HG02759 (cell line): ENCODE measurements around the gene MAP4.
"Not testable (repeated sequence)": the region's sequence is repeated elsewhere in the genome, so short reads cannot be mapped to it uniquely, and the experiment has no call there.

Experiments used
- ATAC-seq: cut with Tn5 transposase; IDR thresholded peaks from one replicate; pipeline ENCODE4 v1.9.1; 2021; ENCODE audit warnings: mild to moderate bottlenecking, moderate library complexity; ENCODE audit not compliant: unreplicated experiment

Gene MAP4

DNA sequence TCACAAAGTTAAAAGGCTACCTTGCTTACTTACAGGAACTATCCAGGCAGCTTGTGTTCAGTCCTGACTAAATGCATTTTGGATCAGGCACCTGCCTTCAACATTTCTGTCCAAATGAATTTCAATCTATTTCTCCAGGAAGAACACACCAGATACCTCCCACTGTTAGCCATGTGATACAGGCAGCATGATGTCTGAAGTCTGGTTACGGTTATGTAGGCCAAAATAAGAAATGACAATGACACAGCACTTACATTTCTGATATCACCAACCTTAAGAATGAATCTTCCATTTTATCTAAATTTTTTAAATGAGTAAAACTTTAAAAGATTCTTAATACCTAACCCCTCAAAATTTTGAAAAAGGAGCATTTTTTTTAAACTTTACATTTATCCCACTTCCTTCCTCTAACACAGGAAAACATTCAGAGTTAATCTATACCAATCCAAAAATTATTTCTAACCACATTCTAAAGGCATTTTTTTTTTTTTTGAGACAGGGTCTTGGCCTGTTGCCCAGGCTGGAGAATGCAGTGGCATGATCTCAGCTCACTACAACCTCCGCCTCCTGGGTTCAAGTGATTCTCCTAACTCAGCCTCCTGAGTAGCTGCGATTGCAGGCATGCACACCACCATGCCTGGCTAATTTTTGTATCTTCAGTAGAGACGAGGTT is at the start of gene MAP4:
Gene MAP4 (minus strand): TSS at position 116 of the 673 bp plus-strand sequence. CDS start 17,556 bp downstream, outside the sequence.
- ATAC-seq = no peak

- ATAC-seq = no peak
Measured at GRCh38 chr3:48065035-48065434, 48.8 kb upstream of the MAP4 start.

GRCh38 chr3:48064292-48064829 is 48.1 kb upstream of the MAP4 start:
- ATAC-seq = no peak

- ATAC-seq = not testable (repeated sequence)
Measured at GRCh38 chr3:48061586-48061985, 45.4 kb upstream of the MAP4 start.

DNA sequence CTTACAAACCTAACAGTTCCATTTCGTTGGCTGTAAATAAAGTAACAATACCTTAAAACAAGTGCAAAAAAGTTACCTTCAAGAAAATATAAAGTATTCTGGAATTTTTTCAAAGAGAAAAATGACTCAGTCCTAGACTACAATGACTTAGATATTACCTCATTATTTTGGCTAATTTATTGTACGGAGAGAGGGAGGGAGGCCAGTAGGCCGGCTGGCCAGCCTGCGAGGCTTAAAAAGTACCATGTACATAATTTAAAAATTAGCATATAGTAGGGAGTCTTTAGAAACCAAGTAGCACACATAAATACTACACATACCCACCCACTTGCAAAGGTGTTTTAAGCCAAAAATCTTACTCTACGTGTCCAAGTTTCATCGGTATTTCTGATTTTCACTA is 41.9 kb upstream of the MAP4 start:
- no peak for ATAC-seq

GRCh38 chr3:48057521-48057920 is 41.3 kb upstream of the MAP4 start:
- ATAC-seq = no peak

- no peak for ATAC-seq
Measured at GRCh38 chr3:48047841-48048464, 31.7 kb upstream of the MAP4 start.

DNA sequence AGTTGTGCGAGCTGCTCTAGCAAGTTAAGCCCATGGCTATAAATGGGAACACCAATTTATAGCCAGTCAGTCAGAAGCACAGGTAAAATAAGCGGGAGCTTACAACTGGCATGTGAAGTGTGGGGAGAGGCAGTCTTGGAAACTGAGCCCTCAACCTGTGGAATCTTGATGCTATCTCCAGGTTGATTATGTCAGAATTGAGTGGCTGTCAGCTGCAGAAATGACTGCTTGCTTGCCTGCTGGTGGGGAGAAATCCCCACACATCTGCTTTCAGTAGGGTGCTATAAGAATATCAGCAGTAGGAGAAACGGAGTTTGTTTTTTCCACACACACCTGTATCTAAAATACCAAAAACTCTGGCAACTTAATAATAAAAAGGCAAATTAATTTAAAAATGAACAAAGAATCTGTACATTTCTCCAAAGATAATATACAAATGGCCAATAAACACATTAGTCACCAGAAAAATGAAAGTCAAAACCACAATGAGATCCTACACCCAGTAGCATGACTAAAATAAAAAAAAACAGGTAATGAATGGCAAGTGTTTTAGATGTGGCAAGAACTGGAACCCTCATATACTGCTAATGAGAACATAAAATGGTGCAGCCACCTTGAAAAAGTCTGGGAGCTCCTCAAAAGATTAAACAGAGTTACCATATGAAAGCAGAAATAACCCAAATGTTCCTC is 26.0 kb upstream of the MAP4 start:
- no peak for ATAC-seq

DNA sequence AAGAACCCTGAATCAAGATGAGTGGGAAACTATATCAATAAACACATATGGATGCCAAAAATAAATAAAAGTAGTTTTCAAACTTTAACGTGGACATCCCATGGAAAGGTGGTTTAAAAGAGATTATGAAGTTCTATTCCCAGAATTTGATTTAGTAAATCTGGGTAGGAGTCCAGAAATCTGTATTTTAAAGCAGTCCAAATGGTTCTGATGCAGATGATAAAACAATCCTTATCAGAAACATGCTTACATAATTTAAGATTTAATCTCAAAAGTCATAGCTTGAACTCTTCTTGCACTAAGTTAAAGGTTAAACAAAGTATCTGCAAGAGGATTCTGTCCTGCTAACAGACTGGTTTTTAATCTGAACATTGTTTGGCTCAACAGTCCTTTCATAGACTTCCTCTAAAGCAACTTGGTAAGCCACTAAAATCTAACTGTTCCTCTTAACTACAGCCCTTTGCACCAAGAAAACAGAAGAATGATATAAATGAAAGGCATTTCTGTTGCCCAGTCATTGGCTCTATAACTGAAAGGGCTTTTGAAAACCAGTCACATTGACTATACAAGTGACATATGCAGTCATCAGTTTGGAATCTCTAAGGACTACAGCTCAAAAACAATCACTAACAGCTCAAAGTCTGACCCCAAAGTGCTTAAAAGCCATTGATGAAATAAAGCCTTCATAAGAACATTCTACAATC is 23.4 kb upstream of the MAP4 start:
- no peak for ATAC-seq

DNA sequence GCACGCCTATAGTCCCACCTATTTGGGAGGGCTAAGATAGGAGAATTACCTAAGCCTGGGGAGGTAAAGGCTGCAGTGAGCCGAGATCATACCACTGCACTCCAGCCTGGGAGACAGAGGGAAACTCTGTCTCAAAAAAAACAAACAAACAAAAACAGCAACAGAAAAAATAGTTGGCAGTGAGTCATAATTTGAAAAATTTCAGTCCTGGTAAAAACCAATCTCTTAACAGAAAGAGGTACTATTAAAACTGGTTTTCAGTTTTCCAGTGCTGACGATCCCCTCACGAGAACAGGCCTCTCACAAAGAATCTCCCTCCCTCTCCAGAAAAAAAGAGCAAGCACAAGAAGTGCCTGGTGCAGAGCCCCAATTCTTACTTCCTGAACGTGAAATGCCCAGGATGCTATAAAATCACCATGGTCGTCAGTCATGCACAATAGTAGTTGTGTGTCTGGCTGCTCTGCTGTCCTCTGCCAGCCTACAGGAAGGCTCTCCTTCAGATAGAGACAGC is 22.8 kb upstream of the MAP4 start:
- ATAC-seq = no peak

DNA sequence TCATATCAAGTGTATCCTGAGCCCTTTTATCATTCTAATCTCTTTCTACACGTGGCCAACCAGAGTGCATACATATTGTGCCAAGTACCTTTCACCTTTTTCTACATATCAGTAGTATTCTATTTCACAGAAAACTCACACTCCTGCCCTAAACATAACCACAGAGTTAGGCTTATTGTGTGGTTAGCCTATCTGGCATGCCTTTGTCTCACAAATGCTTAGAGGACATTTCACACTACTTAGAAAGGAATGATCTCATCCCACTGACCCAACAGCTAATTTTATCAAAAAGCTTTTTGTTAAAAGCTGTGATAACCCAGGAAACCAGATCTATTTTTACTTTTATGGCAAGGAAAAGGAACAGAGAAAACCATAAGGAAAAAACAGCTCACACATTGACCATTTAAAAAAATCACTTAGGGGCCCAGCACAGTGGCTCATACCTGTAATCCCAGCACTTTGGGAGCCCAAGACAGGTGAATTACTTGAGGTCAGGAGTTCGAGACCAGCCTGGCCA is 17.8 kb upstream of the MAP4 start:
- ATAC-seq = no peak

GRCh38 chr3:48030188-48030587 is 14.0 kb upstream of the MAP4 start:
- no peak for ATAC-seq

- no peak for ATAC-seq
Measured at GRCh38 chr3:48026951-48027908, 11.0 kb upstream of the MAP4 start.

- no peak for ATAC-seq
Measured at GRCh38 chr3:48026098-48026497, 9.9 kb upstream of the MAP4 start.

DNA sequence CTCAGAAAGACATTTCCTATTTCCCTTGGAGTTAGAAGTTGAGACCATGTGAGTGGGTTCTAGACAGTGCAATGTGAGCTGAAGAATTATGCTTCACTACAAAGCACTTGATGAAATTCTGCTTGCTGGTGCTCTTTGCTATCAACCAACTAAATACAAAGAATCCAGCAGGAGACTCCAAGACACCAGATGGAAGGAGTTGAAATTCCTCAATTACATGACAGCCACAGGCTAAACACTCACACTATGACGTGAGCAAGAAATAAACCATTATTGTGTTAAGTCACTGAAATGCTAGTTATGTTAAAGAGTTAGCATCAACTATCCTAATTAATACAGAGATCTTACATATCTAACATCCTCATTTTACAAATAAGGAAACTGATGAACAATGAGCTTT is 8.2 kb upstream of the MAP4 start:
- ATAC-seq = no peak

DNA sequence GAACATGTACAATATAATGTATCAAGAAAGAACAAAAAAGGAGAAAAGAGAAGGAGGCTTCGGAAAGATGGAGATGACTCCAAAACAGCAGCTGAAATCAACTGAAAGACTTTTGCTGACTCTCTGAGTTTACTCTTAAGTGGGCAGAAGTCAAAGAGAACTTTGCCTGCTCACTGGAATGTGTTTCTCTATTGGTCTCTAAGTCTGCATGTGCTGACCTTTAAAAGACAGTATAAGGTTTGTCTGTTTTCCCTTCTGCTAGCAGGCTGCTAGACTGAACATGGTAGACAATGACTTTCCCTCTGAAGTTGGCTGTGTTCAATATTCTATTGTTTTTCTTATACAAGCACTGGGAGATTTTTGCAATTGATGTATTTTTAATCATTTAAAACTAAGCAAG is 7.2 kb upstream of the MAP4 start:
- no peak for ATAC-seq

- no peak for ATAC-seq
Measured at GRCh38 chr3:48022178-48022577, 6.0 kb upstream of the MAP4 start.

- ATAC-seq = no peak
Measured at GRCh38 chr3:48018841-48019240, 2.6 kb upstream of the MAP4 start.

DNA sequence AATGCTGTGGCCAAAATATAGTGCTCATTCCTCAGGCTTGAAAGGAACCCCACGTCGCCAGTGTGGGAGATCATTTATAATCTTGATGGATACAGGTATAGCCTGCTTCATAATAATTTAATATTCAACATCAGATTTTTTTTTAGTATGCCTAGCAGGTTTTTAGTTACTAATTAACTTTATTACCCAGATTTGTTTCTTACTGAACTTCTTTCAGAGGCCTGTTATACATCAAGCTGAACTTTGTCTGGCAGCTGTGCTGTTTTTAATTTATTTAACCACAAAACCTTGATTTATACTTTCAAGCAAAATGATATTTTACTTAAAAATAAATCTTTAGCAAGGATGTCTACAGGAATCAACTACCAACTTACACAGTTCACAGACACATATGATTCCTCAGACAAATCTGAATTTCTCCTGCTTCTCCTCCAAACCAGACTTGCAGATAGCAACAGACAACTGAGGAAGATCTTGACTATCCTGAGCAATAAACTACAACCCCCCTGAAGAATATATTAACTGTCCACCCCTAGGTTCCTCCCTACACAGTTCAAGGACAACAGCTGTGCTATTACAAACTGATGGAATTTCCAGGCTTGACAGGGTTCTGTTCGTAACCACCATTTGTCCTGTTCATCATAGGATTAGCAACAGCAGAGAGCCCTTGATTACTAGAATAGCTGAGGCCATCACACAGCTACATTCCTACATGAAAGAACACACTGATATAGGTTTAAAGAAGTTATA is 610 bp downstream of the MAP4 start:
- no peak for ATAC-seq
